Brain microvascular endothelial cell (primary cell): ENCODE measurements around the gene RBM45.

ENCODE experiments used
- DNase-seq: peaks from one replicate; pipeline ENCODE4 v3.0.0-alpha.2; 2020
- H3K27ac ChIP-seq: fragments of 250-450 bp; sonication (Bioruptor Pico); 2 replicates; pipeline ENCODE4 v1.5.1; 2020; ENCODE audit warnings: mild to moderate bottlenecking, moderate library complexity
- H3K27me3 ChIP-seq: fragments of 250-450 bp; sonication (Bioruptor Pico); replicated peaks from 2 replicates; pipeline ENCODE4 v1.5.1; 2020; ENCODE audit warnings: mild to moderate bottlenecking
- H3K36me3 ChIP-seq: fragments of 250-450 bp; sonication (Bioruptor Pico); replicated peaks from 2 replicates; pipeline ENCODE4 v1.5.1; 2020; ENCODE audit warnings: mild to moderate bottlenecking
- H3K4me3 ChIP-seq: 2 replicates; pipeline ENCODE4 v1.5.1; 2011; ENCODE audit warnings: low read depth, mild to moderate bottlenecking, control low read depth, low read length, moderate library complexity
- CTCF ChIP-seq: IDR thresholded peaks from 2 replicates; pipeline ENCODE4 v1.5.1; 2011; ENCODE audit warnings: low read depth, mild to moderate bottlenecking, moderate library complexity, low read length, control low read depth, inconsistent platforms; ENCODE audit errors: missing control alignments
- in situ Hi-C: cut with HindIII; loops from 2 replicates; pipeline ENCODE4 v1.10.0; 2017; ENCODE audit warnings: low sequenced_read_pairs, low pct_ligation_motif_present

Gene RBM45

GRCh38 chr2:178155524-178155923 is 43.3 kb downstream of the RBM45 start:
- no peaks in the 10 kb centered on the region for H3K36me3 ChIP-seq
- no peak for DNase-seq
- H3K27me3 ChIP-seq: no peaks in the 10 kb centered on the region
- in situ Hi-C loops: no loop called here
- no peak overlapping the region for H3K27ac ChIP-seq
- H3K4me3 ChIP-seq: no peak overlapping the region
- no peak for TF ChIP-seq CTCF

- H3K36me3 ChIP-seq: no peaks in the 10 kb centered on the region
- in situ Hi-C loops: no loop called here
- no peak overlapping the region for H3K4me3 ChIP-seq
- H3K27ac ChIP-seq: no peak overlapping the region
- no peak for TF ChIP-seq CTCF
- no peaks in the 10 kb centered on the region for H3K27me3 ChIP-seq
- DNase-seq: no peak
Measured at GRCh38 chr2:178157574-178157973, 45.3 kb downstream of the RBM45 start.

GRCh38 chr2:178159966-178160365 is 47.7 kb downstream of the RBM45 start:
- H3K27me3 ChIP-seq: no peaks in the 10 kb centered on the region
- no peak for TF ChIP-seq CTCF
- no peak overlapping the region for H3K4me3 ChIP-seq
- no peaks in the 10 kb centered on the region for H3K36me3 ChIP-seq
- in situ Hi-C loops: no loop called here
- no peak for DNase-seq
- no peak overlapping the region for H3K27ac ChIP-seq

GRCh38 chr2:178160601-178161000 is 48.4 kb downstream of the RBM45 start:
- no peaks in the 10 kb centered on the region for H3K36me3 ChIP-seq
- TF ChIP-seq CTCF: no peak
- no peak overlapping the region for H3K27ac ChIP-seq
- H3K4me3 ChIP-seq: no peak overlapping the region
- in situ Hi-C loops: no loop called here
- DNase-seq: no peak
- no peaks in the 10 kb centered on the region for H3K27me3 ChIP-seq

- H3K4me3 ChIP-seq: no peak overlapping the region
- no peak for DNase-seq
- H3K36me3 ChIP-seq: no peaks in the 10 kb centered on the region
- in situ Hi-C loops: no loop called here
- no peaks in the 10 kb centered on the region for H3K27me3 ChIP-seq
- H3K27ac ChIP-seq: no peak overlapping the region
- no peak for TF ChIP-seq CTCF
Measured at GRCh38 chr2:178163395-178163794, 51.2 kb downstream of the RBM45 start.

- no peak for TF ChIP-seq CTCF
- no peaks in the 10 kb centered on the region for H3K36me3 ChIP-seq
- no peak overlapping the region for H3K4me3 ChIP-seq
- no peak overlapping the region for H3K27ac ChIP-seq
- no peak for DNase-seq
- no peaks in the 10 kb centered on the region for H3K27me3 ChIP-seq
- in situ Hi-C loops: no loop called here
Measured at GRCh38 chr2:178163911-178164310, 51.7 kb downstream of the RBM45 start.
